Measurements from ENCODE around the gene SP140.

The SP140 gene

GRCh38 chr2:230227216-230227615 lies 1.7 kb downstream of the SP140 start:
- no peak overlapping the region for H3K27ac ChIP-seq (ENCODE audit: extremely low read depth, low read depth, low read length)
- H3K4me1 ChIP-seq (ENCODE audit: control insufficient read depth, insufficient read depth, low read length): peaks cover 2% of the 10 kb centered on the region; the same call in 1 of the 2 replicates
- TF ChIP-seq ZNF571 (tag by site-specific recombination; IDR thresholded peaks at IDR 0.05): no peak
- TF ChIP-seq ELK4 (IDR thresholded peaks at IDR 0.05; ENCODE audit: borderline replicate concordance, low read depth, low read length): no peak
- no peak for TF ChIP-seq ZNF660 (tag by site-specific recombination; IDR thresholded peaks at IDR 0.05)
- no peak for TF ChIP-seq CTCF (tag by site-specific recombination; IDR thresholded peaks at IDR 0.05)
- TF ChIP-seq ZBTB11 (tag by site-specific recombination; conservative IDR thresholded peaks at IDR 0.05; ENCODE audit: low read depth): no peak
- no peak for TF ChIP-seq PRDM4 (tag by site-specific recombination; IDR thresholded peaks at IDR 0.05)
- TF ChIP-seq GFI1B (tag by site-specific recombination; IDR thresholded peaks at IDR 0.05): no peak
- TF ChIP-seq ZNF280C (tag by site-specific recombination; IDR thresholded peaks at IDR 0.05): no peak
- TF ChIP-seq ZBTB7A (tag by site-specific recombination; IDR thresholded peaks at IDR 0.05; ENCODE audit: low read depth): no peak
- TF ChIP-seq TRIM28 (IDR thresholded peaks at IDR 0.05; ENCODE audit: borderline replicate concordance, low read length): no peak
- no peak for TF ChIP-seq INSM2 (tag by site-specific recombination; IDR thresholded peaks at IDR 0.05)
- TF ChIP-seq ZNF48 (tag by site-specific recombination; IDR thresholded peaks at IDR 0.05): no peak
- TF ChIP-seq ZNF777 (tag by site-specific recombination; IDR thresholded peaks at IDR 0.05; ENCODE audit: borderline replicate concordance): no peak
- ChIA-PET CTCF (interaction anchor here (0.6 to 1.0 kb wide), 3 partner anchors 38 to 214 kb away, joined by 3 read pairs; no protein-coding TSS in a partner anchor), POLR2A (no interaction called here)
- no peaks in the 10 kb centered on the region for H3K9me3 ChIP-seq (ENCODE audit: control insufficient read depth, insufficient read depth, low read depth, low read length)
- H3K4me3 ChIP-seq (ENCODE audit: low read depth, low read length): no peak overlapping the region
- H3K36me3 ChIP-seq (ENCODE audit: control insufficient read depth in 2 of 2, insufficient read depth in 1 of 2, low read length in 2 of 2): no peaks in the 10 kb centered on the region
